ENCODE results near the gene EPB41L4B.
"Not testable (repeated sequence)": the region's sequence is repeated elsewhere in the genome, so short reads cannot be mapped to it uniquely, and the experiment has no call there.

Gene EPB41L4B

GRCh38 chr9:109301012-109301411 lies 19.8 kb downstream of the EPB41L4B start:
- ATAC-seq (ENCODE audit: low read depth) (no peak), DNase-seq (ENCODE audit: low spot score in 2 of 2) (no peak)
- Mint-ChIP-seq H3K36me3 (no peaks in the 10 kb centered on the region), H3K9me3 (peaks cover 1% of the 10 kb centered on the region), H3K4me1 (no peaks in the 10 kb centered on the region), H3K27me3 (peaks cover 16% of the 10 kb centered on the region), H3K4me3 (no peak overlapping the region), H3K27ac (no peak overlapping the region)

- no peak for ATAC-seq (ENCODE audit: low read depth)
- Mint-ChIP-seq H3K27me3 (peaks cover 15% of the 10 kb centered on the region), H3K9me3 (peaks cover 1% of the 10 kb centered on the region), H3K4me1 (no peaks in the 10 kb centered on the region), H3K4me3 (no peak overlapping the region), H3K36me3 (no peaks in the 10 kb centered on the region), H3K27ac (no peak overlapping the region)
- DNase-seq (ENCODE audit: low spot score in 2 of 2): no peak
Observed at GRCh38 chr9:109299891-109300290, 21.0 kb downstream of the EPB41L4B start.

DNA sequence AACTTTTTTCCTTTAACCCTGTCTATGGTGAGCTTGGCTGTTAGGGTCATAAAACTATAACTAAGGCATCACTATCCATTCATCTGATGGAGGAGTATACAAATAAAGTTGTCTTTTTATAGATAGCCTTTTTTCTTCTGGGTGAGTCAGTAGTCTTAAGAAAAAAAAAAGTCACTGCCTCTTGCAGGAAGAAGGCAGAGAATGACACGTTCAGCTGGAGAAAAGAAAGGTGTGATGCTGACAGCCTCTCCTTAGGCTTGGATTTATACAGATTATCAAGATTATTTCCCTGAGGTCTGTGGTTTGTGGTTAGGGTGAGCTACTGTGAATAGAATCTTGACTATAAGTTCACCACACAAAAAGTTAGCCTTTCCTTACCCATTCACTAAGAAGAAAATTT lies 23.0 kb downstream of the EPB41L4B start:
- Mint-ChIP-seq H3K27ac (no peak overlapping the region), H3K9me3 (peaks cover 1% of the 10 kb centered on the region), H3K4me3 (no peak overlapping the region), H3K4me1 (no peaks in the 10 kb centered on the region), H3K36me3 (no peaks in the 10 kb centered on the region), H3K27me3 (peaks cover 9% of the 10 kb centered on the region)
- DNase-seq (ENCODE audit: low spot score in 2 of 2): no peak
- ATAC-seq (ENCODE audit: low read depth): no peak

- H3K4me3 Mint-ChIP-seq: no peak overlapping the region
- no peaks in the 10 kb centered on the region for H3K36me3 Mint-ChIP-seq
- H3K27ac Mint-ChIP-seq: no peak overlapping the region
- peaks cover 1% of the 10 kb centered on the region for H3K9me3 Mint-ChIP-seq
- H3K27me3 Mint-ChIP-seq: peaks cover 10% of the 10 kb centered on the region
- ATAC-seq (ENCODE audit: low read depth): no peak
- no peak for DNase-seq (ENCODE audit: low spot score in 2 of 2)
- no peaks in the 10 kb centered on the region for H3K4me1 Mint-ChIP-seq
Observed at GRCh38 chr9:109295221-109296130, 25.4 kb downstream of the EPB41L4B start.

DNA sequence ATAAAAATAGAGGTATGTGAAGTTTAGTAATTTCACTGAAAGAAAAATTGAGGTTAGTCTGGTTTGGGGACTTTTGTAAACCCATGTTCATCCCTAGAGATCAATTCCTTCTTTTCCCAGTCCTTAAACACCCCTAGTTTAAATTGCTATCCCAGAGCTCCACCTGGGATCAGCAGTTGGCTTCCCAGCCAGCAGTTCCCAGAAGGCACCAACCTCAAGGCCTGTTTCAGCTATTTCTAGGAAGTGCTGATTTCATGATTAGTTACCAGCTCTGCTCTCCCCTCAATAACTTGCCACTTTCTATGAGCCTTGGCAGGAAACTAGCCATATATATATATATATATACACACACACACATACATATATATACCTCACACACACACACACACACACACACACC lies 30.5 kb downstream of the EPB41L4B start:
- ATAC-seq (ENCODE audit: low read depth) (no peak), DNase-seq (ENCODE audit: low spot score in 2 of 2) (no peak)
- no peaks in the 10 kb centered on the region for H3K36me3 Mint-ChIP-seq
- no peak overlapping the region for H3K27ac Mint-ChIP-seq
- H3K4me3 Mint-ChIP-seq: no peak overlapping the region
- H3K9me3 Mint-ChIP-seq: no peaks in the 10 kb centered on the region
- peaks cover 5% of the 10 kb centered on the region for H3K27me3 Mint-ChIP-seq
- H3K4me1 Mint-ChIP-seq: no peaks in the 10 kb centered on the region

DNA sequence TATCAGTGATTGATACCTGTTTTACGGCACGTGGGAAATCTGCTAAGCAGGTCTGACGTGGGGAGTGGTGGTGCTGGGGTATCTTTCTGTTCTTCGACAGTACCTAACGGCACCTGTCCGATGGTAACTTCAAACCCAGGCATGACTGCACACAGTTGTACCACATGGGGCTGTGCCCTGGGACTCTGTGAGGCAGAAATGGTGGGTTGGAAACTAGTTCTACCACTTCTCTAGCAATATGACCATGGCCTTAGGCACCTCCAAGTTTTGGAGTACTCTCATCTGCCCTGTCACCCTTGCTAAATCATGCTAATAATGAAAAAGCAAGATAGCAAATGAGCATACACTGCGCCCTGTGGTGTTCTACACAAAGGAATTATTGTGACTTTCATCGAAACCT lies 30.9 kb downstream of the EPB41L4B start:
- H3K4me1 Mint-ChIP-seq: no peaks in the 10 kb centered on the region
- no peaks in the 10 kb centered on the region for H3K9me3 Mint-ChIP-seq
- no peak for ATAC-seq (ENCODE audit: low read depth)
- no peak overlapping the region for H3K4me3 Mint-ChIP-seq
- H3K36me3 Mint-ChIP-seq: no peaks in the 10 kb centered on the region
- H3K27me3 Mint-ChIP-seq: peaks cover 5% of the 10 kb centered on the region
- no peak overlapping the region for H3K27ac Mint-ChIP-seq
- no peak for DNase-seq (ENCODE audit: low spot score in 2 of 2)

- Mint-ChIP-seq H3K9me3 (no peaks in the 10 kb centered on the region), H3K27ac (no peak overlapping the region), H3K4me3 (no peak overlapping the region), H3K36me3 (no peaks in the 10 kb centered on the region), H3K4me1 (no peaks in the 10 kb centered on the region), H3K27me3 (peaks cover 5% of the 10 kb centered on the region)
- DNase-seq (ENCODE audit: low spot score in 2 of 2): no peak
- ATAC-seq (ENCODE audit: low read depth): no peak
Observed at GRCh38 chr9:109289186-109289585, 31.7 kb downstream of the EPB41L4B start.

DNA sequence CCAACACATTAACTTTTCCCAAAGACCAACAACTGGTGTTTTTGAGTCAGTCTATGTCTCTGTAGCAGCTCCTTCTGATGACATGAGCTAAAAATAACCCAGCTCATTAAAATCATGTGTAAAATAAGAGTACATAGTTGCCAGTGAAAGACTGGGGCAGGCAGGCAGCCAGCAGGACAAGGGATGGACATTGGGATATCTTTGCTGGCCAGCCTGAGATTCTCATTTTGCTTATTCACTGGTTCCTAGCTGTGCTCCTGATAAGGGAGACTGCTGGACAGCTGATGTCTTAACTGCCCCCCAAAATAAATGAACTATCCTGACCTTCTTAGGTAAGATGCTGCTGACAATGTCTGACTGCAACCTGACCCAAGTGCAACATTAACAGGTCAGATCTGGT lies 33.9 kb downstream of the EPB41L4B start:
- DNase-seq (ENCODE audit: low spot score in 2 of 2) (no peak), ATAC-seq (ENCODE audit: low read depth) (no peak)
- no peak overlapping the region for H3K27ac Mint-ChIP-seq
- H3K4me3 Mint-ChIP-seq: no peak overlapping the region
- no peaks in the 10 kb centered on the region for H3K36me3 Mint-ChIP-seq
- no peaks in the 10 kb centered on the region for H3K4me1 Mint-ChIP-seq
- no peaks in the 10 kb centered on the region for H3K9me3 Mint-ChIP-seq
- H3K27me3 Mint-ChIP-seq: peaks cover 4% of the 10 kb centered on the region

DNA sequence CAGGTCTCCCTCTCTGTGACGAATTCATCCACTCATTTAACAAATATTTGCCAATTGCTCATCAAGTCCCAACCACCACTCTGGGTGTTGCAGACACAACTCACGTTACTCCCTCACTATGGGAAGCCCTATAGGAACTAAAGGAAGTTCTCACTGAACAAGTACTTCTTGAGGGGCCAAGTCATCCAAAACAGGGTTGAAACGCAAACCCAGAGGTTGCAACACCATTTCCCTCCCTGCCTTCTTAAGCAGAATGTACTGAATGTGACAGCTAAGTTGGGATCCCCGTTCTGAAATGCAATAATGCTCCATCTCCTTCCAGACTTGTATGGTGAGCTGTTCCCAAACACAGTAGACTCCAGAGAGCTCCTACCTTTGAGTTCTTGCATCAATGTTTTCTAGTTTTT lies 34.3 kb downstream of the EPB41L4B start:
- Mint-ChIP-seq H3K4me1 (no peaks in the 10 kb centered on the region), H3K4me3 (no peak overlapping the region), H3K27me3 (peaks cover 3% of the 10 kb centered on the region), H3K27ac (no peak overlapping the region), H3K9me3 (no peaks in the 10 kb centered on the region), H3K36me3 (no peaks in the 10 kb centered on the region)
- ATAC-seq (ENCODE audit: low read depth): no peak
- no peak for DNase-seq (ENCODE audit: low spot score in 2 of 2)

GRCh38 chr9:109283672-109284071 lies 37.2 kb downstream of the EPB41L4B start:
- not testable (repeated sequence) for DNase-seq (ENCODE audit: low spot score in 2 of 2); H3K4me3 Mint-ChIP-seq; H3K9me3 Mint-ChIP-seq; H3K27me3 Mint-ChIP-seq; ATAC-seq (ENCODE audit: low read depth); H3K4me1 Mint-ChIP-seq; H3K27ac Mint-ChIP-seq; H3K36me3 Mint-ChIP-seq

GRCh38 chr9:109283012-109283411 lies 37.8 kb downstream of the EPB41L4B start:
- H3K27ac Mint-ChIP-seq: no peak overlapping the region
- H3K4me3 Mint-ChIP-seq: no peak overlapping the region
- no peaks in the 10 kb centered on the region for H3K9me3 Mint-ChIP-seq
- no peaks in the 10 kb centered on the region for H3K36me3 Mint-ChIP-seq
- H3K27me3 Mint-ChIP-seq: no peaks in the 10 kb centered on the region
- no peaks in the 10 kb centered on the region for H3K4me1 Mint-ChIP-seq
- ATAC-seq (ENCODE audit: low read depth) (no peak), DNase-seq (ENCODE audit: low spot score in 2 of 2) (no peak)

- H3K9me3 Mint-ChIP-seq: no peaks in the 10 kb centered on the region
- H3K27ac Mint-ChIP-seq: no peak overlapping the region
- ATAC-seq (ENCODE audit: low read depth) (no peak), DNase-seq (ENCODE audit: low spot score in 2 of 2) (no peak)
- no peaks in the 10 kb centered on the region for H3K4me1 Mint-ChIP-seq
- H3K4me3 Mint-ChIP-seq: no peak overlapping the region
- no peaks in the 10 kb centered on the region for H3K36me3 Mint-ChIP-seq
- peaks cover 4% of the 10 kb centered on the region for H3K27me3 Mint-ChIP-seq
Observed at GRCh38 chr9:109282302-109282701, 38.6 kb downstream of the EPB41L4B start.

DNA sequence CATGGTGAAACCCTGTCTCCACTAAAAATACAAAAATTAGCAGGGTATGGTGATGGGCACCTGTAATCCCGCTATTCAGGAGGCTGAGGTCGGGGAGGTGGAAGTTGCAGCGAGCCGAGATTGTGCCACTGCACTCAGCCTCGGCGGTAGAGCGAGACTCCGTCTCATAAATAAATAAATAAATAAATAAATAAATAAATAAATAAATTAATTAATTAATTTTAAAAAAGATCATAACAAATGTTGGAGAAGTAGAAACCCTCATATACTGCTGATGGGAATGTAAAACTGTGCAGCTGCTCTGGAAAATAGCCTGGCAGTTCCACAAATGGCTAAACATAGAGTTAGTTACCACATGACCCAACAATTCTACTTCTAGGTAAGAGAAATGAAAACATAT lies 39.3 kb downstream of the EPB41L4B start:
- DNase-seq (ENCODE audit: low spot score in 2 of 2) (no peak), ATAC-seq (ENCODE audit: low read depth) (no peak)
- H3K27me3 Mint-ChIP-seq: peaks cover 7% of the 10 kb centered on the region
- no peak overlapping the region for H3K27ac Mint-ChIP-seq
- no peak overlapping the region for H3K4me3 Mint-ChIP-seq
- H3K9me3 Mint-ChIP-seq: no peaks in the 10 kb centered on the region
- H3K4me1 Mint-ChIP-seq: no peaks in the 10 kb centered on the region
- H3K36me3 Mint-ChIP-seq: no peaks in the 10 kb centered on the region

DNA sequence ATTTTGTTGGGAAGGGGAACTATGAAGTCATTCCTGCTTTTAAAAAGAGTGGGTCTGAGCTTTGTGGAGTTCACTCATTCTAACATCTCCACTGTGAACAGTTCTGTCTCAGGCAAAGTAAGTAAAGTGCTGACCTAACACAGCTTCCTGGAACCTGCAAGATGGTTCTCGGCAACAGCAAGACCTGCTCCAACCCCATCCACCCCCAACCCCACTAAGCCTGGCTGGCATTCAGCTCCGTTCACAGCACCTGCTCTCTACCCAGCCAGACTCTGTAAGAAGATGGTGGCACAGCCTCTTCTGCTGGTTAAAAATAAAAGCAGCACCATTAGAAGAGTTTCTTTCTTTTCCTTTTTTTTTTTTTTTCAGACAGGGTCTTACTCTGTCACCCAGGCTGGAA lies 42.0 kb downstream of the EPB41L4B start:
- DNase-seq (ENCODE audit: low spot score in 2 of 2) (no peak), ATAC-seq (ENCODE audit: low read depth) (no peak)
- no peak overlapping the region for H3K4me3 Mint-ChIP-seq
- no peaks in the 10 kb centered on the region for H3K9me3 Mint-ChIP-seq
- H3K27ac Mint-ChIP-seq: no peak overlapping the region
- H3K27me3 Mint-ChIP-seq: peaks cover 13% of the 10 kb centered on the region
- H3K36me3 Mint-ChIP-seq: no peaks in the 10 kb centered on the region
- H3K4me1 Mint-ChIP-seq: no peaks in the 10 kb centered on the region

GRCh38 chr9:109278216-109278615 lies 42.6 kb downstream of the EPB41L4B start:
- H3K4me1 Mint-ChIP-seq: no peaks in the 10 kb centered on the region
- no peaks in the 10 kb centered on the region for H3K36me3 Mint-ChIP-seq
- no peaks in the 10 kb centered on the region for H3K9me3 Mint-ChIP-seq
- ATAC-seq (ENCODE audit: low read depth): no peak
- peaks cover 13% of the 10 kb centered on the region for H3K27me3 Mint-ChIP-seq
- no peak for DNase-seq (ENCODE audit: low spot score in 2 of 2)
- H3K4me3 Mint-ChIP-seq: no peak overlapping the region
- H3K27ac Mint-ChIP-seq: no peak overlapping the region

Data from memory B cell (primary cell).